Pulmonary artery endothelial cell (primary cell): Measurements from ENCODE around the gene ANKRD24. TPM values are rescaled to one million over a fixed set of nuclear protein-coding genes. Genes with fewer than 3 reads are reported as not detected.
"Not testable (repeated sequence)": the region's sequence is repeated elsewhere in the genome, so short reads cannot be mapped to it uniquely, and the experiment has no call there.

Experiments used
- DNase-seq: peaks from one replicate; pipeline ENCODE4 v3.0.0-alpha.2; 2011; ENCODE audit warnings: low read depth, low spot score
- total RNA-seq: library from RNA; depleted of rRNA; stranded (reverse); fragments of >200 nt; gene quantifications from 2 replicates; pipeline ENCODE4 v1.2.3, GENCODE V29; 2014

ANKRD24 gene
- total RNA-seq, 1 donor from 2014 or later, result 0.07 TPM

DNA sequence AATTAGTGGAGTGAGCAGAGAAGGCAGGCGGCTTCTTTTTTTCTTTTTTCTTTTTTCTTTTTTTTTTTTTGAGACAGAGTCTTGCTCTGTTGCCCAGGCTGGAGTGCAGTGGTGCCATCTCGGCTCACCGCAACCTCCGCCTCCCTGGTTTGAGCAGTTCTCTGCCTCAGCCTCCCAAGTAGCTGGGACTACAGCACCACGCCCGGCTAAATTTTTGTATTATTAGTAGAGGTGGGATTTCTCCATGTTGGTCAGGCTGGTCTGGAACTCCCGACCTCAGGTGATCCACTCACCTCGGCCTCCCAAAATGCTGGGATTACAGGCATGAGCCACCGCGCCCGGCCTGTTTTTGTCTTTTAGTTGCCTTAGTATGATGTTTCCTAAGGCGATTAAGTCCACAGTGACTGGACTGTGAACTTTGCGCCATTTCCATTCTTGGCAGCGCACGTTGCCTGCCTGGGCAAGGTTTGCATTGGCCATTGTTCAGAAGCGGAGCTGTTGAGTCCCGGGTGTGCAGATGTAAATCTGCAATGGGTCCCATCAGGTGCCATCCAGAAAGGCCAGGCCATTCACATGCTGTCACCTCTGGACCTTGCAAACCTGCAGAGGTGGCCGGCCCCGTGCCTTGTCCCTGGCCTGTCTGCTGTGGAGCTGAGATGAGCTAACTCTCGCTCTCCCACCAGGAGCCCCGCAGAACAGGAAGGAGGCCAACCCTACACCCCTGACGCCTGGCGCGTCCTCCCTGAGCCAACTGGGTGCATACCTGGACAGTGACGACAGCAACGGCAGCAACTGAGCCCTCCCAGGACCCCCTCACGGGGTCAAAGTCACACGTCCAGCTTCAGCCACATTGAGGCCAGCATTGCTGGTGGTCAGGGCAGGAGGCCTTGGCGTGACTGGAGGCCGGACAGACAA lies 85.7 kb downstream of the ANKRD24 start:
- DNase-seq, result no peak

DNA sequence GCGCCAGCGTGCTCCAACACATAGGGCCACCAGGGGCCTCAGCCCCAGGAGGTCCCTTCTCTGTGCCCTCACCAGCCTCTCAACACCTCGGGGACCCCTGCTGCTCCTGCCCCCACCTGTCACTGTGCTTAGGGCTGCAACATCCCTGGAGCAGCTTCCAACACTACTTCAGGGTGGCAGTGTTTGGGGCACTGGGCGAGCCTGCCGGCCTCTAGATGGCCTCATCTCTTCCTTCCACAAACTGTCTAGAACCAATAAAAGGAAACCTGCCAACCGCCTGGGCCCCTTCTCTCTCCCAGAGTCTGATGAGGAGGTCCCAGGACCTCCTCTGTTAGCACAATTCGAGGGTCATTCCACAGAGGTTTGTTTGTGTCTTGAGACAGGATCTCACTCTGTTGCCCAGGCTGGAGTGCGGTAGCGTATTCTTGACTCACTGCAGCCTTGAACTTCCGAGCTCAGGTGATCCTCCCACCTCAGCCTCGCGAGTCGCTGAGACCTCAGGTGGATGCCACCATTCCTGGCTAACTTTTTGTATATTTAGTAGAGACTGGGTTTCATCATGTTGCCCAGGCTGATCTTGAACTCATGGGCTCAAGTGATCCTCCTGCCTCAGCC lies 86.4 kb downstream of the ANKRD24 start:
- DNase-seq, result no peak

DNA sequence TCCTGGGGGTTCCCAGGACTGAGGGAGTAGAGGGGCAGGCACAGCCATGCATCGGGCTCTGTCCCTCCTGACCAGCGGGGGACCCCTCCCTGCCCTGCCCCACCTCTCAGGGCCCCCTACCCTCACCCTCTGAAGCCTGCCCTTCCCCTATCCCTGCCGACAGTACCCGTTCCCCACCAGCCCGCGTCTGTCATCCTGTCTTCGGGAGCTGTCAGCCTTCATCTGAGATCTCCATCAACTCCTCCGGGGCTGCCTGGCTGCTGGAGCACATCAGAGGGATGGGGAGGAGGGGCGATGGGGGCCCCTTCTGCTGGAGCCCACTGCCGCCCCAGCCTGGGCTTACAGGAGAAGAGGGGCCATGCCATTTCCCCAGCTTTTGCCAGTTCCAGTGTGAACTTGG lies 90.4 kb downstream of the ANKRD24 start:
- no peak for DNase-seq

DNA sequence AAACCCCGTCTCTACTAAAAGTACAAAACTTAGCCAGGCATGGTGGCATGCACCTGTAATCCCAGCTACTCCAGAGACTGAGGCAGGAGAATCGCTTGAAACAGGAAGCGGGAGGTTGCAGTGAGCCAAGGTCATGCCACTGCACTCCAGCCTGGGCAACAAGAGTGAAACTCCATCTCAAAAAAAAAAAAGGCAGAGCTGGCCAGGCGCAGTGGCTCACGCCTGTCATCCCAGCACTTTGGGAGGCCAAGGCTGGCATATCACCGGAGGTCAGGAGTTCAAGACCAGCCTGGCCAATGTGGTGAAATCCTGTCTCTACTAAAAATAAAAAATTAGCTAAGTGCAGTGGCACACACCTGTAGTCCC lies 91.8 kb downstream of the ANKRD24 start:
- not testable (repeated sequence) for DNase-seq

Other genes with a start within 250 kb of the ANKRD24 start
- gene NMRK2, start 249.6 kb upstream of the ANKRD24 start, total RNA-seq, result not detected in 2 replicates
- 165 and 166 TPM in 2 replicates for gene DAPK3, start 211.6 kb upstream of the ANKRD24 start, total RNA-seq
- gene EEF2, start 197.2 kb upstream of the ANKRD24 start, total RNA-seq, result 2,342 and 4,009 TPM in 2 replicates
- gene PIAS4, start 175.0 kb upstream of the ANKRD24 start, total RNA-seq, result 26.5 and 49.2 TPM in 2 replicates
- gene ZBTB7A, start 115.8 kb upstream of the ANKRD24 start, total RNA-seq, result 12.5 and 12.9 TPM in 2 replicates
- gene MAP2K2, start 58.6 kb upstream of the ANKRD24 start, total RNA-seq, result 191 and 203 TPM in 2 replicates
- gene CREB3L3, start 29.1 kb upstream of the ANKRD24 start, total RNA-seq, result not detected in 2 replicates
- gene SIRT6, start 126 bp upstream of the ANKRD24 start, total RNA-seq, result 11.4 and 14.2 TPM in 2 replicates
- gene EBI3, start 46.8 kb downstream of the ANKRD24 start, total RNA-seq, result 0.28 and 0.40 TPM in 2 replicates
- gene YJU2, start 64.4 kb downstream of the ANKRD24 start, total RNA-seq, result 20.4 and 20.8 TPM in 2 replicates
- gene SHD, start 96.6 kb downstream of the ANKRD24 start, total RNA-seq, result not detected in 2 replicates
- not detected in 2 replicates for gene TMIGD2, start 119.7 kb downstream of the ANKRD24 start, total RNA-seq
- gene FSD1, start 121.9 kb downstream of the ANKRD24 start, total RNA-seq, result 23.6 and 27.8 TPM in 2 replicates
- gene STAP2, start 156.1 kb downstream of the ANKRD24 start, total RNA-seq, result 8.1 and 10.3 TPM in 2 replicates
- 9.6 and 10.7 TPM in 2 replicates for gene MPND, start 160.9 kb downstream of the ANKRD24 start, total RNA-seq
- gene SH3GL1, start 217.9 kb downstream of the ANKRD24 start, total RNA-seq, result 46.9 and 48.3 TPM in 2 replicates
- 23.1 and 29.8 TPM in 2 replicates for gene CHAF1A, start 220.0 kb downstream of the ANKRD24 start, total RNA-seq